Activated T-helper 2 cell treated with anti-CD3 and anti-CD28 coated beads, Interferon-gamma antibody, Interleukin-2, Interleukin-4, amounts not matched to agents 10 μg/mL and 5 μg/mL and 100 μg/mL, durations not matched to agents 14 hours and 24 hours and 36 hours (primary cell): ENCODE measurements around the gene RUNX3. TPM values are rescaled to one million over a fixed set of nuclear protein-coding genes. Genes with fewer than 3 reads are reported as not detected.

Source experiments
- DNase-seq: peaks from one replicate; pipeline ENCODE4 v3.0.0; 2021; ENCODE audit warnings: low spot score
- H3K27ac Mint-ChIP-seq: one replicate; pipeline ENCODE4 v1.8.0; 2021; ENCODE audit warnings: mixed read lengths
- H3K27me3 Mint-ChIP-seq: one replicate; pipeline ENCODE4 v1.8.0; 2021; ENCODE audit warnings: low read depth, mixed read lengths
- H3K36me3 Mint-ChIP-seq: one replicate; pipeline ENCODE4 v1.8.0; 2021; ENCODE audit warnings: low read depth, mixed read lengths
- H3K4me1 Mint-ChIP-seq: one replicate; pipeline ENCODE4 v1.8.0; 2021; ENCODE audit warnings: low read depth, mixed read lengths
- H3K4me3 Mint-ChIP-seq: one replicate; pipeline ENCODE4 v1.8.0; 2021; ENCODE audit warnings: low read depth, mild to moderate bottlenecking, moderate library complexity, mixed read lengths
- H3K9me3 Mint-ChIP-seq: one replicate; pipeline ENCODE4 v1.8.0; 2021; ENCODE audit warnings: mixed read lengths
- intact Hi-C: fragments of 100-400 bp; cut with micrococcal nuclease; formaldehyde crosslinking; loops from one replicate; pipeline ENCODE4 v1.15.1; 2023
- total RNA-seq: library from RNA; stranded (reverse); gene quantifications from 2 replicates; pipeline ENCODE4 v1.2.3, GENCODE V29; 2022

The RUNX3 gene
- total RNA-seq, 1 donor from 2014 or later = 129 TPM

GRCh38 chr1:24900985-24901781 is 28.9 kb downstream of the RUNX3 start:
- Mint-ChIP-seq H3K27ac (peak overlapping the region; percentile 33), H3K9me3 (no peaks in the 10 kb centered on the region), H3K4me3 (no peak overlapping the region), H3K27me3 (no peaks in the 10 kb centered on the region), H3K36me3 (peaks cover 62% of the 10 kb centered on the region), H3K4me1 (peaks cover 10% of the 10 kb centered on the region)
- DNase-seq = no peak
- intact Hi-C loops = no loop called here

GRCh38 chr1:24900486-24900849 is 29.6 kb downstream of the RUNX3 start:
- Mint-ChIP-seq H3K4me1 (peaks cover 10% of the 10 kb centered on the region), H3K27ac (no peak overlapping the region)

GRCh38 chr1:24899581-24900485 is 30.2 kb downstream of the RUNX3 start:
- Mint-ChIP-seq H3K27me3 (no peaks in the 10 kb centered on the region), H3K9me3 (no peaks in the 10 kb centered on the region), H3K4me1 (peaks cover 10% of the 10 kb centered on the region), H3K4me3 (no peak overlapping the region), H3K36me3 (peaks cover 50% of the 10 kb centered on the region), H3K27ac (peak overlapping the region; percentile 25)
- intact Hi-C loops = loop anchor here (5.0 kb wide), 1 partner anchor 53 kb away; no protein-coding TSS in a partner anchor
- no peak for DNase-seq

More at GRCh38 chr1:24900486-24900849, 29.6 kb downstream of the RUNX3 start:
- DNase-seq = no peak
- Mint-ChIP-seq H3K27me3 (no peaks in the 10 kb centered on the region), H3K36me3 (peaks cover 55% of the 10 kb centered on the region), H3K4me3 (no peak overlapping the region), H3K9me3 (no peaks in the 10 kb centered on the region)
- intact Hi-C loops = no loop called here

- Mint-ChIP-seq H3K4me1 (peaks cover 10% of the 10 kb centered on the region), H3K27ac (no peak overlapping the region), H3K4me3 (no peak overlapping the region), H3K27me3 (no peaks in the 10 kb centered on the region), H3K9me3 (no peaks in the 10 kb centered on the region), H3K36me3 (peaks cover 44% of the 10 kb centered on the region)
- intact Hi-C loops = loop anchor here (5.0 kb wide), 1 partner anchor 52 kb away; no protein-coding TSS in a partner anchor
- DNase-seq = no peak
Observed at GRCh38 chr1:24898909-24899439, 31.1 kb downstream of the RUNX3 start.

GRCh38 chr1:24898152-24898908 is 31.7 kb downstream of the RUNX3 start:
- Mint-ChIP-seq H3K4me1 (peaks cover 10% of the 10 kb centered on the region), H3K9me3 (no peaks in the 10 kb centered on the region), H3K27ac (no peak overlapping the region), H3K36me3 (peaks cover 39% of the 10 kb centered on the region), H3K27me3 (no peaks in the 10 kb centered on the region), H3K4me3 (no peak overlapping the region)
- peak; percentile 28 for DNase-seq
- intact Hi-C loops = loop anchor here (5.0 kb wide), 1 partner anchor 51 kb away; no protein-coding TSS in a partner anchor

GRCh38 chr1:24897263-24898151 is 32.6 kb downstream of the RUNX3 start:
- H3K4me3 Mint-ChIP-seq = no peak overlapping the region
- H3K27ac Mint-ChIP-seq = no peak overlapping the region
- H3K36me3 Mint-ChIP-seq = peaks cover 42% of the 10 kb centered on the region
- intact Hi-C loops = loop anchor here (5.0 kb wide), 1 partner anchor 50 kb away; no protein-coding TSS in a partner anchor
- no peaks in the 10 kb centered on the region for H3K27me3 Mint-ChIP-seq
- DNase-seq = no peak
- H3K4me1 Mint-ChIP-seq = peaks cover 10% of the 10 kb centered on the region
- peaks cover 8% of the 10 kb centered on the region for H3K9me3 Mint-ChIP-seq

GRCh38 chr1:24896596-24897262 is 33.3 kb downstream of the RUNX3 start:
- DNase-seq = no peak
- intact Hi-C loops = loop anchor here (5.0 kb wide), 1 partner anchor 49 kb away; no protein-coding TSS in a partner anchor
- no peaks in the 10 kb centered on the region for H3K27me3 Mint-ChIP-seq
- H3K36me3 Mint-ChIP-seq = peaks cover 37% of the 10 kb centered on the region
- H3K27ac Mint-ChIP-seq = no peak overlapping the region
- peaks cover 10% of the 10 kb centered on the region for H3K4me1 Mint-ChIP-seq
- no peak overlapping the region for H3K4me3 Mint-ChIP-seq
- H3K9me3 Mint-ChIP-seq = peaks cover 10% of the 10 kb centered on the region

GRCh38 chr1:24896176-24896575 is 33.9 kb downstream of the RUNX3 start:
- H3K27ac Mint-ChIP-seq = no peak overlapping the region

GRCh38 chr1:24895511-24895910 is 34.6 kb downstream of the RUNX3 start:
- H3K4me1 Mint-ChIP-seq = peaks cover 10% of the 10 kb centered on the region
- H3K9me3 Mint-ChIP-seq = peaks cover 10% of the 10 kb centered on the region
- no peak for DNase-seq
- intact Hi-C loops = loop anchor here (5.0 kb wide), 1 partner anchor 48 kb away; no protein-coding TSS in a partner anchor
- H3K27ac Mint-ChIP-seq = no peak overlapping the region
- H3K27me3 Mint-ChIP-seq = no peaks in the 10 kb centered on the region
- no peak overlapping the region for H3K4me3 Mint-ChIP-seq
- peaks cover 27% of the 10 kb centered on the region for H3K36me3 Mint-ChIP-seq

More at GRCh38 chr1:24896176-24896575, 33.9 kb downstream of the RUNX3 start:
- H3K27me3 Mint-ChIP-seq = no peaks in the 10 kb centered on the region
- H3K36me3 Mint-ChIP-seq = peaks cover 31% of the 10 kb centered on the region
- H3K9me3 Mint-ChIP-seq = peaks cover 10% of the 10 kb centered on the region
- DNase-seq = no peak
- no peak overlapping the region for H3K4me3 Mint-ChIP-seq
- H3K4me1 Mint-ChIP-seq = peaks cover 10% of the 10 kb centered on the region
- intact Hi-C loops = loop anchor here (5.0 kb wide), 1 partner anchor 49 kb away; no protein-coding TSS in a partner anchor

- intact Hi-C loops = no loop called here
- Mint-ChIP-seq H3K27ac (no peak overlapping the region), H3K4me3 (no peak overlapping the region)
Observed at GRCh38 chr1:24894002-24894401, 36.1 kb downstream of the RUNX3 start.

GRCh38 chr1:24893431-24893830 is 36.6 kb downstream of the RUNX3 start:
- H3K27ac Mint-ChIP-seq = no peak overlapping the region
- H3K36me3 Mint-ChIP-seq = peaks cover 14% of the 10 kb centered on the region
- peaks cover 10% of the 10 kb centered on the region for H3K9me3 Mint-ChIP-seq
- H3K4me3 Mint-ChIP-seq = no peak overlapping the region
- no peak for DNase-seq
- H3K4me1 Mint-ChIP-seq = peaks cover 3% of the 10 kb centered on the region
- intact Hi-C loops = no loop called here
- no peaks in the 10 kb centered on the region for H3K27me3 Mint-ChIP-seq

More at GRCh38 chr1:24894002-24894401, 36.1 kb downstream of the RUNX3 start:
- peaks cover 10% of the 10 kb centered on the region for H3K9me3 Mint-ChIP-seq
- H3K27me3 Mint-ChIP-seq = no peaks in the 10 kb centered on the region
- DNase-seq = no peak
- H3K36me3 Mint-ChIP-seq = peaks cover 14% of the 10 kb centered on the region
- H3K4me1 Mint-ChIP-seq = peaks cover 4% of the 10 kb centered on the region
